Vagina (tissue), 2 donors: ENCODE data around the gene TCF3.

Source experiments
- POLR2AphosphoS5 ChIP-seq, 2 donors: sonication (generic); formaldehyde crosslinking; IDR thresholded peaks; one replicate each; pipeline ENCODE4 v1.9.0; 2017; ENCODE audit warnings: antibody characterized with exemption in 2 of 2, mild to moderate bottlenecking in 2 of 2, low read depth in 1 of 2; ENCODE audit not compliant: insufficient read depth in 1 of 2
- TF ChIP-seq, protein P1 (sequence below), 3 experiments: fragments of 450-650 bp in 2 of 3; fragments of 200-600 bp in 1 of 3; sonication (generic) in 1 of 3; IDR thresholded peaks; one replicate each; pipeline ENCODE4 v1.5.1; 2017 to 2019; ENCODE audit warnings: antibody characterized with exemption in 3 of 3, mild to moderate bottlenecking in 2 of 3, moderate library complexity in 2 of 3

DNA sequence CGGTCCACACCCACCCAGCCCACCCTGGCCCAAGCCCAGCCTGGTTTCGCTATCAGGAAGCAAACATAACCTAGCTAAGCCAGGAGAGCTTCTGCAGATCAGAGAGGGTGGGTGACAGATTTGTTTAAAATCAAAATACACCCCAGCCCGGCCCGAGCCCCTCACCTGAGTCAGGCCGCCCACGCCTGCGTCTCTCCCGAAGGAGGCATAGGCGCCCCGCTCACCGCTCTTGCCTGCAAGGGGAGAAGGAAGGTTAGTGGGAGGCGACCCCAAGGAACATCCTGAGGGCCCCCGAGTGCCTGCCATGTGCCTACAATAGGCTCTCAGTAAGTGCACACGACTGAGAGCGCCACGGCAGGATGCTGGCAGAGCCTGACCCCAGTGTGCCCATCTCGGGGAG lies 25.2 kb downstream of the TCF3 start:
- TF ChIP-seq, protein P1, sequence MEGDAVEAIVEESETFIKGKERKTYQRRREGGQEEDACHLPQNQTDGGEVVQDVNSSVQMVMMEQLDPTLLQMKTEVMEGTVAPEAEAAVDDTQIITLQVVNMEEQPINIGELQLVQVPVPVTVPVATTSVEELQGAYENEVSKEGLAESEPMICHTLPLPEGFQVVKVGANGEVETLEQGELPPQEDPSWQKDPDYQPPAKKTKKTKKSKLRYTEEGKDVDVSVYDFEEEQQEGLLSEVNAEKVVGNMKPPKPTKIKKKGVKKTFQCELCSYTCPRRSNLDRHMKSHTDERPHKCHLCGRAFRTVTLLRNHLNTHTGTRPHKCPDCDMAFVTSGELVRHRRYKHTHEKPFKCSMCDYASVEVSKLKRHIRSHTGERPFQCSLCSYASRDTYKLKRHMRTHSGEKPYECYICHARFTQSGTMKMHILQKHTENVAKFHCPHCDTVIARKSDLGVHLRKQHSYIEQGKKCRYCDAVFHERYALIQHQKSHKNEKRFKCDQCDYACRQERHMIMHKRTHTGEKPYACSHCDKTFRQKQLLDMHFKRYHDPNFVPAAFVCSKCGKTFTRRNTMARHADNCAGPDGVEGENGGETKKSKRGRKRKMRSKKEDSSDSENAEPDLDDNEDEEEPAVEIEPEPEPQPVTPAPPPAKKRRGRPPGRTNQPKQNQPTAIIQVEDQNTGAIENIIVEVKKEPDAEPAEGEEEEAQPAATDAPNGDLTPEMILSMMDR (IDR thresholded peaks at IDR 0.05) = no peak
- no peak for TF ChIP-seq POLR2AphosphoS5 (IDR thresholded peaks at IDR 0.05; ENCODE audit: insufficient read depth in 1 of 2, low read depth in 1 of 2)
